ENCODE measurements around the gene RIN3. TPM values are rescaled to one million over a fixed set of nuclear protein-coding genes. Genes with fewer than 3 reads are reported as not detected.
"Not testable (repeated sequence)": the region's sequence is repeated elsewhere in the genome, so short reads cannot be mapped to it uniquely, and the experiment has no call there.

The RIN3 gene
- total and polyA plus RNA-seq, 2 experiments from 2014 or later: 1.8 to 7.0 TPM

- 97 to 100% methylated on average over 1 to 2 of the region's 2 CpGs for WGBS, 2 experiments (ENCODE audit: low coverage in 1 of 2, low lambda C conversion rate in 2 of 2, missing lambda C conversion rate in 2 of 2)
- no peaks in the 10 kb centered on the region for H4K20me1 ChIP-seq (ENCODE audit: insufficient read depth)
- H3K27me3 ChIP-seq (replicated peaks; ENCODE audit: insufficient read depth): no peaks in the 10 kb centered on the region
- in situ Hi-C loops (cut with MboI): no loop called here
- DNase-seq: no peak
- no peak overlapping the region for H3K9ac ChIP-seq
- H3K4me3 ChIP-seq: no peak overlapping the region
- H3K79me2 ChIP-seq (ENCODE audit: insufficient read depth): no peaks in the 10 kb centered on the region
- no peaks in the 10 kb centered on the region for H3K36me3 ChIP-seq (ENCODE audit: low read depth)
- H3K27ac ChIP-seq: no peak overlapping the region
- TF ChIP-seq EZH2phosphoT487 (IDR thresholded peaks at IDR 0.05; ENCODE audit: insufficient read depth, low read depth): no peak
- no peak for TF ChIP-seq EZH2 (IDR thresholded peaks at IDR 0.05; ENCODE audit: insufficient read depth, poor library complexity, severe bottlenecking)
- H3F3A ChIP-seq (ENCODE audit: insufficient read depth): 0 out of 2 replicates have a peak, but pooled peaks cover 4% of the 10 kb centered on the region
- no peaks in the 10 kb centered on the region for H3K9me3 ChIP-seq (ENCODE audit: low read depth)
- H3K9me2 ChIP-seq (ENCODE audit: insufficient read depth): no peaks in the 10 kb centered on the region
- no peak overlapping the region for H2AFZ ChIP-seq
- no peaks in the 10 kb centered on the region for H3K4me1 ChIP-seq (ENCODE audit: insufficient read depth)
- no peak overlapping the region for H3K4me2 ChIP-seq (ENCODE audit: unreplicated experiment)
Observed at GRCh38 chr14:92677955-92678354, 164.4 kb downstream of the RIN3 start.

DNA sequence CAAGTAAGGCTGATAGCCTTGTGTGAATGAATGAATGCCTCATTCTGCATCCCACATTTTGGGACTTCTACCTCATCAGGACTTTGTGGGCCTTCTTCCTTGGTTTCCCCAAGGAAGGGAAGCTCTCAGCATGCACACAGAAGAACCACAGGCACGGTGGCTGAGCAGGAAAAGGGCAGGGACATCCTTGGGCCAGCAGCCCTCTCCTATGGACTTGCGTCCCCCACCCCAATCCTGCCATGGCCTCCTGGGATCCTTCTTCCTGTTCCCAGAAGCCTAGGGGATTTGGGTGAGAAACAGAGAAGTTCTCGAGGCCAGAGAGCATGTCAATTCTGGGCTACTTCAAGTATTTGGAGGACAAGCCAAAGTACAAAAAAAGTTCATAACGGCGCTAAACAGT is 165.2 kb downstream of the RIN3 start:
- Histone ChIP-seq H2AFZ (no peak overlapping the region), H3K36me3 (ENCODE audit: low read depth) (no peaks in the 10 kb centered on the region), H4K20me1 (ENCODE audit: insufficient read depth) (no peaks in the 10 kb centered on the region), H3K9me2 (ENCODE audit: insufficient read depth) (no peaks in the 10 kb centered on the region), H3K79me2 (ENCODE audit: insufficient read depth) (no peaks in the 10 kb centered on the region), H3K4me1 (ENCODE audit: insufficient read depth) (no peaks in the 10 kb centered on the region), H3K9me3 (ENCODE audit: low read depth) (no peaks in the 10 kb centered on the region), H3K9ac (no peak overlapping the region), H3K27ac (no peak overlapping the region), H3K27me3 (replicated peaks; ENCODE audit: insufficient read depth) (no peaks in the 10 kb centered on the region), H3F3A (ENCODE audit: insufficient read depth) (0 out of 2 replicates have a peak, but pooled peaks cover 4% of the 10 kb centered on the region), H3K4me2 (ENCODE audit: unreplicated experiment) (no peak overlapping the region), H3K4me3 (no peak overlapping the region)
- WGBS, 2 experiments (ENCODE audit: low coverage in 1 of 2, low lambda C conversion rate in 2 of 2, missing lambda C conversion rate in 2 of 2): 78 to 81% methylated on average over 5 of the region's 5 CpGs
- in situ Hi-C loops (cut with MboI): no loop called here
- no peak for DNase-seq
- no peak for TF ChIP-seq EZH2 (IDR thresholded peaks at IDR 0.05; ENCODE audit: insufficient read depth, poor library complexity, severe bottlenecking)
- TF ChIP-seq EZH2phosphoT487 (IDR thresholded peaks at IDR 0.05; ENCODE audit: insufficient read depth, low read depth): no peak

DNA sequence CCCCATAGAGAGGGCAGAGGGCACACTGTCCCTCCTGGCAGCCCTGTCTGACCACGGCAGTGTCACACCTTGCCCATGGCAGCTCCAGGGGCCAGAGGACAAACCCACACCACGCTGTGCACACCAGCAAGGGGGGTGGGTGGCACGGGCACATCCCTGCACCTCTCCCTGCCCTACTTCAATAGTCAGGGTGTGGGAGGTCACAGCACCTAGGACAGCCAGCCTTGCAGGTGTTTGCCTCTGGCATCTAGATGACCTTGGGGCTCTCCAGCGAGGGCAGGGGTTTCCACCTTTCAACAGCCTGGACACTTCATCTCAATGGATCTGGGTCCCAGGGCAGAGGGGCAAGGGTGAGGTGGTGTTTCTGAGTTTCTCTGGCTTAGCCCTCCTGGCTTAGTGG is 165.7 kb downstream of the RIN3 start:
- Histone ChIP-seq H3K4me1 (ENCODE audit: insufficient read depth) (no peaks in the 10 kb centered on the region), H3K36me3 (ENCODE audit: low read depth) (no peaks in the 10 kb centered on the region), H3K27ac (no peak overlapping the region), H3K9me3 (ENCODE audit: low read depth) (no peaks in the 10 kb centered on the region), H3K9me2 (ENCODE audit: insufficient read depth) (no peaks in the 10 kb centered on the region), H3K9ac (no peak overlapping the region), H4K20me1 (ENCODE audit: insufficient read depth) (no peaks in the 10 kb centered on the region), H3K4me2 (ENCODE audit: unreplicated experiment) (no peak overlapping the region), H3K79me2 (ENCODE audit: insufficient read depth) (no peaks in the 10 kb centered on the region), H2AFZ (no peak overlapping the region), H3F3A (ENCODE audit: insufficient read depth) (0 out of 2 replicates have a peak, but pooled peaks cover 4% of the 10 kb centered on the region), H3K4me3 (no peak overlapping the region), H3K27me3 (replicated peaks; ENCODE audit: insufficient read depth) (no peaks in the 10 kb centered on the region)
- 95 to 96% methylated on average over 4 of the region's 4 CpGs for WGBS, 2 experiments (ENCODE audit: low coverage in 1 of 2, low lambda C conversion rate in 2 of 2, missing lambda C conversion rate in 2 of 2)
- in situ Hi-C loops (cut with MboI): no loop called here
- no peak for TF ChIP-seq EZH2 (IDR thresholded peaks at IDR 0.05; ENCODE audit: insufficient read depth, poor library complexity, severe bottlenecking)
- TF ChIP-seq EZH2phosphoT487 (IDR thresholded peaks at IDR 0.05; ENCODE audit: insufficient read depth, low read depth): no peak
- DNase-seq: no peak

GRCh38 chr14:92680330-92680729 is 166.7 kb downstream of the RIN3 start:
- H3K9me2 ChIP-seq (ENCODE audit: insufficient read depth); H4K20me1 ChIP-seq (ENCODE audit: insufficient read depth); H3K4me2 ChIP-seq (ENCODE audit: unreplicated experiment); H2AFZ ChIP-seq; H3K9me3 ChIP-seq (ENCODE audit: low read depth); H3K27ac ChIP-seq; H3K27me3 ChIP-seq (replicated peaks; ENCODE audit: insufficient read depth); H3K79me2 ChIP-seq (ENCODE audit: insufficient read depth); H3K9ac ChIP-seq; in situ Hi-C loops (cut with MboI); DNase-seq; H3K36me3 ChIP-seq (ENCODE audit: low read depth); H3F3A ChIP-seq (ENCODE audit: insufficient read depth); H3K4me3 ChIP-seq; H3K4me1 ChIP-seq (ENCODE audit: insufficient read depth): not testable (repeated sequence)
- 84 to 93% methylated on average over 4 of the region's 4 CpGs for WGBS, 2 experiments (ENCODE audit: low coverage in 1 of 2, low lambda C conversion rate in 2 of 2, missing lambda C conversion rate in 2 of 2)
